ENCODE results near the gene CADM3.

CADM3 gene

DNA sequence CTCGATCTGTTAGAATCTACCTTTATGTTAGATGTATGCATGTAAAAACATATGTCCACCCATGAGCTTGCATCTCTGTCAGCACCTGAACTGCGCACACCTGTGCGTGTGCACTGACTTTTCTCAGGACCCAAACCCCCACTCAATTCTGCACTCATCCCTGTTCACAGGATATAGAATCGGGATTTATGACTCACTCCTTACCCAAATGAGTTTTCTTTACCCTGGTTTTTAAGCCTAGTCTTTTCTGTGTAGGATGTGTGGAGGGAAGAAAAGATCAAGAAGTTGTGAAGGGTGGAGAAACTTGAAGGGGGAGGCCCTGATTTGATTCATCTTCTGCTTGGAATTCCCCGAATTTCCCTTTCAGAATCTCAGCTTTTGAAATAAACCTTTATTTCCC, 35.7 kb downstream of the CADM3 start:
- DNase-seq (ENCODE audit: low read depth), result no peak

DNA sequence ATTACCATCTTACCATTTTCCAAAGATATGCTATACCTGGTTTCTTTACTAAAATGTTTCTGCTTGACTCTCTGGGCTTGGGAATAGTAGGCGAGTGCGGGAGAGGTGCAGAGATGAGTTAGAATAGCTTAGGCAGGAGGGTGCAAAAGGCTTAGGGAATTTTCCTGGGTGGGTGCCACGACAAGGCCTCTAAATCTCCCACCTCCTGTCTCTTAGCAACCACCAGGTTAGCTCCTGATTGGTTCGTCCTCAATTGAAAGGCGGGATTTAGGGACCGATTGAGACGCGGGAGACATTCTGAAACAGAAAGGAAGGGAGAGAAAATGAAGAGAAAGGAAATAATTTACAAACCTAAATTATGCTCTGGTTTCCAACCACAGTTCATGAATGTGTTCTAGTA, 36.4 kb downstream of the CADM3 start:
- DNase-seq (ENCODE audit: low read depth), result no peak

DNA sequence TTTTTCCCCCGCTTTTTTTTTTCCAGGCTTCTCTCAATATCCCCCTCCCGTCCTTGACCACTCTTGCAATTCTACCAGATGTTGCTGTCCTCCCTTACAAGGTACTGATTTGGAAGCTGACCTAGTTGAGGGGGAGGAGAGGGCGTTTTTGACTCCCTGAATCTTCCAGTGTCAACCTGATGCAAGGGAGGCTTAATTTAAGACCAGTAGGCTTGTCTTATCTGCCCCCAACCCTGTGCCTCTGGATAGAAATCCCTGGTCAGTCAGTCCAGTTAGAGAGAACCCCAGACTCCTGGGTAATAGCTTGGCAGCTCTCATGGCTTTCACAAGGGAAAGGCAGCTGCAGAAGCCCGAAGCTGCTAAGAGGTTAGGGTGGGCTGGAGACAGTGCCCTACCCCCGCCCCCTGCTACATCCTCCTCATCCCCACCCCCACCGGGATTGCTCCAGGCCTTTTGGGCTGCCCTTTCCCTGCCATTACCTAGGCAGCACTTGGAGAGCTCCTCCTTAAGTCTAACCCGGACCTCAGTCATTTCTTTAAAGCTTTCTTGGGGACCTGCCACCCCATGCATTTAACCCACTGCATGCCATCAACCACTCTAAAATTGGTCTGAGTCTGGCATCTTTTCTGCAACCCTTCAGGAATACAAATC, 36.9 kb downstream of the CADM3 start:
- no peak for DNase-seq (ENCODE audit: low read depth)

DNA sequence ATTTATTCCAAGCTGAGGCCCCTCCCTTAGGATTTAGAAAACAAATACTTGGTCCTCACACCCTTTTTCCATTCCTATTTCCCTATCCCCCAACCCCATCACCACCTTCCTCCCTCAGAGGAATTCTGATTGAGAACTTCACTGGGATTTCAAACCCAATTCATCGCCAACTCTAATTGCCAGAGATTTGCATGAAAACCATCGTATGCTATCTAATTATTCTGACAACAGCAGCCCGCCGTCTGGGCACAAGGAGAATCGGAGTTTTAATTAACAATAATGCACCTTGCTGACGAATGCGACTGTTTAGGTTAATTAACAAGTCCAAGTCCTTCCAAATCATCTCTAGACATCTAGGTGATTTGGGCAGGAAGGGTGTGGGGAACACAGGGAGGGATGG, 37.6 kb downstream of the CADM3 start:
- no peak for DNase-seq (ENCODE audit: low read depth)

DNA sequence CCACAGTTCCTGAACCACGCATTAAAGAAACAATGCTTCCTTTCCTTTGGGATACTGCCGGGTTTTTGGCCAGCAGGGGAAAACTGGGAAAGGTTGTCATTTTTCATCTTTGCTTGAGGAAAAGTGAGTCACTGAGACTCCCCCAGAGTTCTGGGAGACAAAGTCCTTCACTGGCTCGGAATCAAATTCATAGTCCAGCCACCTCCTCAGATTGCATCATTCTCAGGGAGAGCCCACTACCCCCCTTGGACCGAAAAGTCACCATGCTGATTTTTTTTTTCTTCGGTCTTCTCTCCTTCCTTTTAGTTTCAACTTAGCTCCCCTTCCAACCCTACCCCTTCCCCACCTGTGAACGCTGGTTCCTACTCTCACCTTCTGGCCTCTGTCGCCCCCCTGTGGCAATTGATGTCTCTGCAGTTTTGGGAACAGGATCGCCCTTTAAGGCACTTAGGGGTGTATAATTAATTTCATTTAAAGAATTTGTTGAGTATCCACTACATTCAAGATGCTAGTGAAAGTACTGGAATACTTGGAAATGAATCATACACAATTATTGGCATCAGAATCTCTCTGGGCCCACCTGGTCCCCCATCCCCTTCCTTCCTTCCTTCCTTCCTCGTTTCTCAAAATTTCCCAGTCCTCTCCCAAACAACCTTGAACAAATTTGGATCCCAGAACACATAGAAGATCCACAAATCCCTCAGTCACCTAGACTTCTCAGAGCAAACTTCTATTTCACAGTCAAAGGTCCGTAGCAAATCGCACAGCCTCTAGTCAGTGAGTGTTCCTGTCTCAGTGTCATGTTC, 40.1 kb downstream of the CADM3 start:
- peak; percentile 22 for DNase-seq (ENCODE audit: low read depth)

DNA sequence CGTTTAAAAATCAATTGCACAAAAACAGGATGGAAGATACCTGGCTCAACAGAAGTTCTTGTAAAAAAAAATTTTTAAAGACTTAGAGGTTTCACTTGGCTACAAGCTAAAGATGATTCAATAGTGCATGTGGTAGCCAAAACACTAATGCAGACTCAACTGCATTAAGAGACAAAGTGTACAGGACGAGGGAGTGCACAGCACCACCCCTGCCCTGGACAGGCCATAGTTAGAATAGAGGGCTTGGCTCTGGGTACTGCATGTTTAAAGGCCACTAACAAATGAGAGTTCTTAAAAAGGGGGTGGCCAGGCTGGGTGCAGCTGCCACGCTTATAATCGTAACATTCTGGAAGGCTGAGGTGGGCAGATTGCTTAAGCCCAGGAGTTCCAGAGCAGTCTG, 41.2 kb downstream of the CADM3 start:
- DNase-seq (ENCODE audit: low read depth), result no peak

DNA sequence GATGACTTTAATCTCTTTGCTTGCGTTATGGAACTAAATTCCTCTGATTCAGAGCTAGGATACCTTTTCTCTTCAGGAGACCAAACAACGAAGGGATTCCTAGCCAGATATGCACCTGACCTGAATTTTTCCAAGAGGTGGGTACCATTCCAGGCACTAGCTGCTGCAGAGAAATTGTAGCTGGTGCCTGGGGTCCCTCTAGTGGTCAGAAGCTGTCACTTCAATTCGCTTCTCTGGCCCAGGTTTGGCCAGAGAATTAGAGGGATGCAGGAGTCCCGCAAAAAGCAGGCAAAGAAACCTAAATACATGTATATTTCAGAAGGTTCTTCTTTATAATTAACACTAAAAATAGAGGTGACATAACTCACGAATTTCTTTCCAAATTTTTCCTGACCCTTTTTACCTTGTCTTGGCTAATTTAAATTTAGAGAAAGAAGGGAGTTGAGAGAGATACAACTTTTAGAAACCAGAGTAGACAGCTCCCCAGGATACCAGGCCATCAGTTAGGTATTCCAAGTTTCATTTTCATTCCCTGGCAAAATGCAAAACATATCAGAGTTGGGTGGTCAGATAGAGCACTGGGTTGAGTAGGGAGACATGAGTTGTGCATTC, 42.8 kb downstream of the CADM3 start:
- DNase-seq (ENCODE audit: low read depth), result no peak

DNA sequence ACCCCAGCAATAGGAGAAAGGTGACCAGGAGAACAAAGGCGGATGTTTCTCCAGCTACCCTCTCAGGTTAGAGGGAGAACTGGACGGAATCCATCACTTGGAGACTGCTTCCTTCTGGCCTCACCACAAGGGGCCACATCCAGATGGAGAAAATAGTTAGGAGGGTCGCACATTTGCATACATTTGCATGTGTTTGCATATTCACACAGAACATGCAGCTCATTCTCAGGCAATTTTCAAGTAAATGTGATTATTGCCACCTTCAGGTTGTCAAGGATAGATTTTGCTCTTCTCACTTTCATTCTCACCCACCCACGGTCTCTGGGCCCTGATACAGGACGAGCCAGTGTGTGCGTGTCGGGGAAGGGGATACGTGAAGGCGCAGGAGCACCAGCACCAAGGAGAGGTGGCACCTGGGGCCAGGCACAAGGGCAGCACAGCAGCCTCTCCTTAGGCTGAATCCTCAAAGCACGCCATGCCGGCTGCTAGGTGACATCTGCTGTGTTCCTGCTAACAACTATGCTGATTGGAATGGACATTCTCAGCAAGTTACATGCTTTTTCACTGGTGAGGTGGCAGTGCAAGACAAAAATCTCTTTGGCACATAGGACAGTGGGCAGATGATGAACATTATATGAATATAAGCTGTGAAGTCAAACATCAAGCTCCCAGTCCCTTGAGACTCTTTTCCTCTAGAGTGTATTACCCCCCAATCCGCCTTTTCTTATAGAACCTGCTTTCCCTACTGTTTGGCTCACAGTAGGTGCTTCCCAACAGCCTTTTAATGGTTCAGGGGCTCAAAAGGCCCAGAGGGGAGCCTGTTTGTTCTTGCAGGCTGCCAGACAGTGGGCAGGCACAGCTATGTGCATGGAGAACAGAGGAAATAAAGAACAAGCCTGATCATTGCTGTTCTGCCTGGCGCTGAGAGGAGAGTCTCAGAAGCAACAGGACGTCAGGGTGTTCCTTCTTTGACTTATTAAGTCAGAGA, 47.5 kb downstream of the CADM3 start:
- no peak for DNase-seq (ENCODE audit: low read depth)

DNA sequence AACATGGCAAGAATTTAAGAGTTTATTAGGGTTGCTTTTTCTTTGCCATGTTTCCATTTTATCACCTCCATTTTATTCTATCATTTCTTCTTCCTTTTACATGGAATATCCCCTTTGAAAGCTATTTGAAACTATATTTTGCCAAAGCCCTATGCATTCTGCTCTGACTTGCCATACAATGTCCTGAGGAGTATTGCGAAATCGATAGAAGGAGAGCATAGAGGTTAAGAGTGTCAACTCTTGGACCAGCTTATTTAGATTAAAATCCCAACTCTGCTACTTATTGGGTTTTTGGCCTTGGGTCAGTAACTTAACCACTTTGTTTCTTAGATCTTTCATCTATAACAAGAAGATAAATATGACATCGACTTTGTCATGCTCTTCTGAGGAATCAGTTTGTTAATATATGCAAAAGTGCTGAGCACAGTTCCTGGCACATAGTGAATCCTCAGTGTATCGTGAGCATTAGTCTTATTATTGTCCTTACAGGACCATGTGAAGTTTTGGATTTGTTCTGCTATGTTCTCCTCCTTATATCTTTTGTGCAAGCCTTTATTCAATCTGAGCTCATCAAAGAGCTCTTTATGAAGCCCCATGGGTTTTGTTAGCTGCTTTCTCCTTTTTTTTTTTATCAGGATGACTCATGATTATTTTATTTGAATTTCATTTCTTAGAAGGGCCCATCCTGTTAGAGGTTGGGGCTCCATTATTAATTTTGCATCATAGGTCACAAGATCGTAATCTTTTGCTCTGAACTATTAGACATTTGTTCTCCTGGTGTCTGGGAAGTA, 50.9 kb downstream of the CADM3 start:
- no peak for DNase-seq (ENCODE audit: low read depth)

DNA sequence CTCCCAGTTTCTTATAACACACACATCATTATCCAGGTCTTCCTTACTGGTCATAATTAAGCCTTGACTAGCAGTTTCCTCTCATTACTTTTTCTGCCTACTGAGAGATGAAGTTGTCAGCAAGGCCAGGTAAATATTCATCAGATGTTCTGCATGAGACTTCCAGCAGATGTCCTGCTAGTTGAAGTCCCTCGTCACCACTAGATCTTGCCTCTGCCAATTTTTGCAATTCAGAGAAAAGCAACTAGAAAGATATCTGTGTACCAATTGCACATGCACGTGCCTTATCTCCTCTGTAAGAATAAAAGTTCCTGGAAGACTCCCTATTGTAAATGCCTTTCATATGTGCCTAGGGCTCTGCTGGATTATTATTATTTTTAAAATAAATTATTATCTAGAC, 51.6 kb downstream of the CADM3 start:
- DNase-seq (ENCODE audit: low read depth), result no peak

DNA sequence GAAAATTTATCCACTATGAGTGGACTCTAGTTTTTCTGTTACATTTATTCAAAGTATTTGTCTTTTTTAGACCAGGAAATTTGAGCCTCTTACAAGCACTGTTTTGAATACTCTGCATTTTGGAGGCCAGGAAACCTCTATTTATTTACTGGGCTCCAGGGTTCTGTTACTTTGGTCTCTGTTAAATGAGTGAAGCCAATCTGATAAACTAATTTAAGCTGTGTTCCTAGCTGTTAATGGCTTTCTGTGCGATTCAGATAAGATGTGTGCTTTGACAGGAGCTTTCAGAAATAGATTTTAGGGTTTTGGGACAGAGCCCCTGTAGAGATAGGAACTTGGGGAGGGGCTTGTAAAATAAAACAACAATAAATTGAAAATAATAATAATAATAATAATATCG, 57.1 kb downstream of the CADM3 start:
- no peak for DNase-seq (ENCODE audit: low read depth)

DNA sequence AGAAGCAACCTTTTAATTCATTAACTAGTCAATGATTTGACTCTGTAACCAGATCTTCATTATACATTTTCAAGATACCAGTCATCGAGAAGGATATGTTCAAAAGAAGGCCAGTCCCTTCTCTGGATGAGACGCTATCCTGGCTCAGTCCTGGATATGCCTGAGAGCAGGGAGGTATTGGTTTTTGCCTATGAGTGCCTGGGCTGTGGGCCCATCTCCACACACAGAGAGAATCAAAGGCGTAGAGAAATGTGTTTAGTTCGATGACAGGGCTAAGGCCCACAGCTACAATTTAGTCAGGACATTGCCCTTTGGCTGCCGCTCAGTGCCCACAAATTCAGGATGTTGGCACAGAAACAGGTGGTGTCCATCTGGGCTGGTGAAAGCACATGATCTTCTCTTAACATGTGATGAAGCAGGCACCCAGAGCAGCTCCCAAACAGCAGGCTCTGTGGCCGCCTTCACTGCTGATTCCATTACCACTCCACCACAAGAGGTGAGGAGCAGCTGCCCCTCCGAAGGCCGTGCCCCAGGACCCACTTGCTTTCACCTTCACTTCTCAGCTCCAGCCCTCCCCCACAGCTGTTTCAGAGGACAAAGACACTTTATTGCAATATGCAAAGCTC, 58.0 kb downstream of the CADM3 start:
- no peak for DNase-seq (ENCODE audit: low read depth)

DNA sequence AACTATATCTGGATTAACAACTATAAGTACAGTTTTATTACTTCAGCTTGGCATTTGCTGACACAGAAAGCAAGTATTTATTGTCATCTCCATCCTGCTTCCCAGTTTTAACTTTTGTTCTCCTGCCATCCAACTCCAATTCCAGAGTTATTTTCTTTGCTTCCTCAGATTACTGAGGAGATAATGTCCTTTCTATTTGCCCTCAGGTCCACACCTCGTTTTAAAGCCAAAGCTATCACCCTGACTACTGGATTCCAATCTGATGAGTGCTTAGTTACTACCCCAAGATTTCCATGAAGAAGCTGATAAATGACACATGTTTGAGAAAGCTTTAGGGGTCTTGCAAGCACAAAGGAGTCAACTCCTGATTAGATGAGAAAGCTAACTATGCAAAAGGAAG, 58.5 kb downstream of the CADM3 start:
- no peak for DNase-seq (ENCODE audit: low read depth)

DNA sequence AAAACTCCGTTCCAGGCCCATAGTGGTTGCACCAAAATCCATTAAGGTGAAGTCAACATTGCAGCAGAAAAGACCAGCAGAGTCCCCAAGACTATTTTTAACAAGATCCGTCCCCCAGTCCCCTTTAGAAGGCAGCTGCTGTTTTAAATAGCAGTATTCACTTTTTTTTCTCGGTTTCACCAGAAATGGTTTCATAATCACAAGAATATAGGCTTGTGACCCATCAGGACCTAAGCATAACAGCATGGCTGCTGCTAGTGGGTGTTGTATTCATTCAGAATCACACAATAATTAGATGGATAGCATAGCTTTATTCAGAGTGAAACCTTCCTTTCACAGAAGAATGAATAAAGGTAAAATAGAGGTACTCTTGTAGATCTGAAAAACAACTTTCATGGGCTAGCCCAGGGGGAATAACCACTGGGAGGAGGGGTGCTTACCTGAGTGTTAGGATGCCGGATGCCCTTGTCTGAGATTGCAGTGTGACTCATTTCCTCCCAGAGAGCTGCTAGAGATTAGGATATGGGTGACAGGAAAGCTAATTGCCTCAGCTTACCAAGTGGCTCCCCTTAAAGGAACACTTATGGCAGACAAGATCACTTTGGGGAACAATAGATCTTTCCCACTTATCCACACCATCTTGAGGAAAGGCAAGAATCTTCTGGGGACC, 68.3 kb downstream of the CADM3 start:
- no peak for DNase-seq (ENCODE audit: low read depth)

DNA sequence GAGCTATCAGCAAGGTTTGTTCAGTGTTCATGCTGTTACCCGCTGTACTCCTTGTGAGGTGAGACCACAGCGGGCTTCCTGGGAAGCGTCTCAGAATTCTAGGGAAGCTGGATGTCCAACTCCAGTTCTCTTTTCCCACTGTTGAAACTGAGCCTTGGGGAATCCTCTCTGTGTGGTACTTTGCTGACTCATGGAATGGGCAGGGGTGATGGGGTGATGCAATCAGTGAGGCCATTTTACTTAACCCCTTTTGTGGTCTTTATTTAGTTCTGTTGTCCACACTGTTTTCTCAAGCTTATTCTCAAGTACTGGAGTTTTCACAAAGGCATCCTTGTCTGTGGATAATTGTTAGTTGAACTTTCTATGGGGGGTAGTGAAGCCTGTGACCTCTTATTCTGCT, 75.9 kb downstream of the CADM3 start:
- DNase-seq (ENCODE audit: low read depth), result no peak

DNA sequence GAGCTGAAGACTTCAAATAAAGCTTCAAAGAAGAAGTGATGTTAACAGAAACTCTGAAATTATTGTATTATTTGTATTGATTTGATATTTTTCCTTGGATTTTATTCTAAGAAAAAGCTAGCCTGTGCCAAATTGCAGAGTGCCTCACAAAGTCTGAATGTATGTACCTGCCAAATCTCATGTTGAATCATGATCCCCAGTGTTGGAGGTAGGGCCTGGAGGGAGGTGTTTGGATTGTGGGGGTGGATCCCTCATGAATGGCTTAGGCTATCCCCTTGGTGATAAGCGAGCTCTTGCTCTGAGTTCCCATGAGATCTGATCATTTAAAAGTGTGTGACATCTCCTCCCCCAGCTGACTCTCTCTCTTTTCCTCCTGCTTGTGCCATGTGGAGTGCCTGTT, 76.9 kb downstream of the CADM3 start:
- no peak for DNase-seq (ENCODE audit: low read depth)

DNA sequence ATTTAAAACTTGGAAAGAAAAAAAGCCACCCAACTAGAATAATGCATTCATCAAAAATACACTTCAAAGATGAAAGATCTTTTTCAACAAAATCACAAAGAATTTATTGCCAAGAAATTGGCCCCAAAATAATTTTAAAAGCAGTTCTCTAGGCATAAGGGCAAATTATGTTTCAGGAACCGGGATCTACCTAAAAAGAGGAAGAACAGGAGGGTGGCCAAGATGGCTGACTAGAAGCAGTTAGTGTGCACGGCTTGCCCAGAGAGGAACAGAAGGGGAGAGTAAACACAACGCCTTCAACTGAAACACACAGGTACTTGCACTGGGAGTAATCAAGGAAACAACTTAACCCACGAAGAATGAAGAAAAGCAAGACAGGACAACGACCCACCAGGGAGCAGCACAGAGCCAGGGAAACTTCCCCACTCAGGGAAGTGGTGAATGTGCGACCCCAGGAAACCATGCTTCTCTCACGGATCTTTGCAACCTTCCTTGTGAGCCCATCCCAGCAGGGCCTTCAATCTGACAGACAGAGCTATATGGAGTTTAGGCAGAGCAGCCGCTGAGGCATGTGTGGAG, 79.3 kb downstream of the CADM3 start:
- DNase-seq (ENCODE audit: low read depth), result no peak
